Psoas muscle (tissue), 8 donors: ENCODE measurements around the gene RMC1. TPM values are rescaled to one million over a fixed set of nuclear protein-coding genes. Genes with fewer than 3 reads are reported as not detected.

Source experiments
- ATAC-seq, 4 donors: fragments of 200-7000 bp; cut with Tn5 transposase; one replicate each; pipeline ENCODE4 v1.9.1; 2020; ENCODE audit warnings: moderate library complexity in 3 of 4, mild to moderate bottlenecking in 2 of 4
- DNase-seq, 2 donors: peaks; one replicate each; pipeline ENCODE4 v3.0.0-alpha.2; 2020
- H3K27ac ChIP-seq: fragments of 200-600 bp; one replicate; pipeline ENCODE4 v1.8.0; 2022
- H3K27me3 ChIP-seq, 3 donors: fragments of 200-600 bp in 1 of 3; one replicate each; pipeline versions ENCODE4 v1.6.1 to v1.8.0; 2013 to 2022; ENCODE audit warnings: low read length in 2 of 3, mild to moderate bottlenecking in 2 of 3, moderate library complexity in 1 of 3; ENCODE audit not compliant: insufficient read depth in 3 of 3
- H3K36me3 ChIP-seq, 2 donors: fragments of 200-600 bp in 1 of 2; one replicate each; pipeline versions ENCODE4 v1.6.1 to v1.8.0; 2013 to 2022; ENCODE audit warnings: low read depth in 1 of 2, mild to moderate bottlenecking in 1 of 2, moderate library complexity in 1 of 2; ENCODE audit not compliant: insufficient read depth in 1 of 2
- H3K4me1 ChIP-seq: fragments of 200-600 bp; one replicate; pipeline ENCODE4 v1.8.0; 2022
- H3K4me3 ChIP-seq: fragments of 200-600 bp; one replicate; pipeline ENCODE4 v1.8.0; 2022; ENCODE audit warnings: mild to moderate bottlenecking
- H3K9me3 ChIP-seq: fragments of 200-600 bp; one replicate; pipeline ENCODE4 v1.8.0; 2022
- CTCF ChIP-seq: fragments of 200-600 bp; IDR thresholded peaks from one replicate; pipeline ENCODE4 v1.8.0; 2022; ENCODE audit warnings: antibody characterized with exemption
- whole genome bisulfite sequencing, 3 donors: extraction: QIAGEN DNeasy Blood & Tissue Kit; methylation state at CpG; one replicate each; pipeline versions ENCODE4 v1.1.6 to v1.1.7; 2013; 5-methylcytosine and 5-hydroxymethylcytosine counted together
- intact Hi-C, 2 donors: fragments of 100-400 bp; cut with DNase I; formaldehyde crosslinking; loops; one replicate each; pipeline versions ENCODE4 v1.11.0 to v1.14.2; 2022
- polyA plus RNA-seq, 3 donors: library from polyadenylated mRNA; stranded (reverse); fragments of 200-250 nt; gene quantifications; one replicate each; pipeline ENCODE4 v1.2.3, GENCODE V29; 2013
- total RNA-seq, 4 donors: library from RNA; stranded (reverse); fragmentation: NEBNext Ultra II Directional in 2 of 4; extraction: Animal tissue kit (Norgen Biotek cat#: 25700) in 2 of 4; gene quantifications; one replicate each; pipeline versions ENCODE4 v1.2.1 to v1.2.4, GENCODE V29; 2021 to 2023
- donor health status: healthy with polysubstance abuse.
- donor health status: DM: no; HTN: no; CAD: no; lungs with moderate emphysema.
- donor health status: Bipolar disorder and iron deficiency.
- donor health status: healthy.
- donor health status: DM: yes; HTN: yes; CAD: no.
- donor health status: DM: no; HTN: no; CAD: no.
- donor health status: DM: no; HTN: no; CAD: no.
- donor health status: DM: yes; HTN: yes; CAD: no.

The RMC1 gene
- total and polyA plus RNA-seq, 7 donors = 13.8 to 33.9 (median 19.3) TPM

GRCh38 chr18:23580677-23581367, 77.5 kb downstream of the RMC1 start:
- Histone ChIP-seq H3K9me3 (no peaks in the 10 kb centered on the region), H3K36me3 (peaks cover 0 to 6% of the 10 kb centered on the region in 2 donors), H3K4me1 (peaks cover 26% of the 10 kb centered on the region), H3K4me3 (no peak overlapping the region), H3K27ac (no peak overlapping the region), H3K27me3 (no peaks in the 10 kb centered on the region)
- ATAC-seq (no peak), DNase-seq (no peak)
- no peak for TF ChIP-seq CTCF
- 92 to 95% (median 94%) methylated on average over 6 of the region's 6 CpGs for WGBS, 3 donors
- intact Hi-C loops = loop anchor here in 1 of 2 donors (5.0 kb wide), 1 partner anchor 129 kb away; the partner anchor contains the start of gene RIOK3

Other genes starting within 250 kb of the RMC1 start
- 100 to 1,000 TPM in 1 of 4 donors, 10 to 100 TPM in 3; 78.6 to 116 (median 89.1) TPM for gene RIOK3, start 50.2 kb upstream of the RMC1 start, total RNA-seq
- gene RIOK3, start 50.2 kb upstream of the RMC1 start, polyA plus RNA-seq = 10 to 100 TPM; 59.6 to 89.9 (median 87.9) TPM
- 10 to 100 TPM; 27.6 to 58.0 (median 41.8) TPM for gene NPC1, start 83.0 kb downstream of the RMC1 start, total RNA-seq
- 100 to 1,000 TPM in 1 of 3 donors, 10 to 100 TPM in 2; 24.8 to 126 (median 30.3) TPM for gene NPC1, start 83.0 kb downstream of the RMC1 start, polyA plus RNA-seq
- gene ANKRD29, start 159.4 kb downstream of the RMC1 start, total RNA-seq = 1 to 10 TPM in 1 of 4 donors, under 1 TPM in 3; 0.57 to 2.1 (median 0.77) TPM
- gene ANKRD29, start 159.4 kb downstream of the RMC1 start, polyA plus RNA-seq = 1 to 10 TPM; 1.1 to 1.3 (median 1.2) TPM
- gene LAMA3, start 185.9 kb downstream of the RMC1 start, total RNA-seq = 1 to 10 TPM in 3 of 4 donors, under 1 TPM in 1; 0.49 to 4.2 (median 1.8) TPM
- 1 to 10 TPM in 1 of 3 donors, under 1 TPM in 2; 0.55 to 2.7 (median 0.62) TPM for gene LAMA3, start 185.9 kb downstream of the RMC1 start, polyA plus RNA-seq